SU-DHL-6 (cell line): ENCODE results near the gene DTNBP1.

Experiments used
- H2AFZ ChIP-seq: fragments of 200-600 bp; sonication (generic); 2 replicates; pipeline ENCODE4 v1.6.1; 2014; ENCODE audit warnings: low read depth, mild to moderate bottlenecking, moderate library complexity, mixed read lengths, antibody characterized with exemption, low read length; ENCODE audit not compliant: severe bottlenecking
- H3F3A ChIP-seq: fragments of 200-600 bp; shearing (Covaris generic); 2 replicates; pipeline ENCODE4 v1.6.0; 2016; ENCODE audit warnings: antibody characterized with exemption, mild to moderate bottlenecking; ENCODE audit not compliant: insufficient read depth
- H3K27ac ChIP-seq: fragments of 200-600 bp; sonication (generic); 2 replicates; pipeline ENCODE4 v1.5.1; 2016; ENCODE audit warnings: low read depth, mild to moderate bottlenecking, low read length, moderate library complexity, mixed read lengths
- H3K27me3 ChIP-seq: fragments of 200-600 bp; sonication (generic), shearing (Covaris generic); 2 replicates; pipeline ENCODE4 v1.6.0; 2014; ENCODE audit warnings: mild to moderate bottlenecking, low read length
- H3K36me3 ChIP-seq: fragments of 200-600 bp; sonication (generic); 2 replicates; pipeline ENCODE4 v1.6.1; 2014; ENCODE audit warnings: mild to moderate bottlenecking, low read length, mixed read lengths
- H3K4me2 ChIP-seq: fragments of 300-600, 200-600 bp; shearing (Covaris generic), sonication (generic); 2 replicates; pipeline ENCODE4 v1.6.0; 2014; ENCODE audit warnings: low read length, low read depth, mild to moderate bottlenecking; ENCODE audit not compliant: poor library complexity, severe bottlenecking
- H3K4me3 ChIP-seq: fragments of 200-600 bp; sonication (generic); 2 replicates; pipeline ENCODE4 v1.5.1; 2014; ENCODE audit warnings: antibody characterized with exemption, low read length, mild to moderate bottlenecking, mixed read lengths; ENCODE audit not compliant: insufficient read depth, poor library complexity, severe bottlenecking
- H3K79me2 ChIP-seq: fragments of 200-600 bp; sonication (generic); 2 replicates; pipeline ENCODE4 v1.6.1; 2014; ENCODE audit warnings: mild to moderate bottlenecking, low read length, moderate library complexity; ENCODE audit not compliant: insufficient read depth
- H3K9ac ChIP-seq: fragments of 200-600 bp; sonication (generic); 2 replicates; pipeline ENCODE4 v1.7.0; 2014; ENCODE audit warnings: mild to moderate bottlenecking, low read length
- H3K9me2 ChIP-seq: fragments of 200-600 bp; sonication (generic); replicated peaks from 2 replicates; pipeline ENCODE4 v1.6.1; 2014; ENCODE audit warnings: low read length; ENCODE audit not compliant: insufficient read depth
- H3K9me3 ChIP-seq: fragments of 200-600 bp; sonication (generic); 2 replicates; pipeline ENCODE4 v1.6.1; 2014; ENCODE audit warnings: low read length, mixed read lengths; ENCODE audit not compliant: insufficient read depth
- H4K20me1 ChIP-seq: fragments of 200-600 bp; sonication (generic); 2 replicates; pipeline ENCODE4 v1.6.1; 2014; ENCODE audit warnings: low read depth, mild to moderate bottlenecking, antibody characterized with exemption, low read length, moderate library complexity, mixed read lengths
- CTCF ChIP-seq: fragments of 200-600 bp; sonication (generic); IDR thresholded peaks from one replicate; pipeline ENCODE4 v1.5.1; 2017; ENCODE audit warnings: antibody characterized with exemption, mild to moderate bottlenecking, low read length, moderate library complexity; ENCODE audit not compliant: insufficient read depth, poor library complexity, severe bottlenecking
- EZH2phosphoT487 ChIP-seq: fragments of 200-600 bp; sonication (generic), shearing (Covaris generic); conservative IDR thresholded peaks from 2 replicates; pipeline ENCODE4 v1.6.1; 2018; ENCODE audit warnings: mild to moderate bottlenecking, antibody characterized with exemption, low read length, moderate library complexity, mixed read lengths

DTNBP1 gene

GRCh38 chr6:15536198-15536955, 126.5 kb downstream of the DTNBP1 start:
- no peak overlapping the region for H3K4me3 ChIP-seq
- H3K9me2 ChIP-seq: no peaks in the 10 kb centered on the region
- H3K9me3 ChIP-seq: no peaks in the 10 kb centered on the region
- no peaks in the 10 kb centered on the region for H3F3A ChIP-seq
- no peak overlapping the region for H3K27ac ChIP-seq
- H2AFZ ChIP-seq: no peak overlapping the region
- H3K9ac ChIP-seq: no peak overlapping the region
- no peaks in the 10 kb centered on the region for H3K36me3 ChIP-seq
- H3K27me3 ChIP-seq: no peaks in the 10 kb centered on the region
- no peak overlapping the region for H3K4me2 ChIP-seq
- H4K20me1 ChIP-seq: peaks cover 12% of the 10 kb centered on the region; the same call in 1 of the 2 replicates
- peaks cover 27% of the 10 kb centered on the region for H3K79me2 ChIP-seq
- TF ChIP-seq CTCF (no peak), EZH2phosphoT487 (no peak)

DNA sequence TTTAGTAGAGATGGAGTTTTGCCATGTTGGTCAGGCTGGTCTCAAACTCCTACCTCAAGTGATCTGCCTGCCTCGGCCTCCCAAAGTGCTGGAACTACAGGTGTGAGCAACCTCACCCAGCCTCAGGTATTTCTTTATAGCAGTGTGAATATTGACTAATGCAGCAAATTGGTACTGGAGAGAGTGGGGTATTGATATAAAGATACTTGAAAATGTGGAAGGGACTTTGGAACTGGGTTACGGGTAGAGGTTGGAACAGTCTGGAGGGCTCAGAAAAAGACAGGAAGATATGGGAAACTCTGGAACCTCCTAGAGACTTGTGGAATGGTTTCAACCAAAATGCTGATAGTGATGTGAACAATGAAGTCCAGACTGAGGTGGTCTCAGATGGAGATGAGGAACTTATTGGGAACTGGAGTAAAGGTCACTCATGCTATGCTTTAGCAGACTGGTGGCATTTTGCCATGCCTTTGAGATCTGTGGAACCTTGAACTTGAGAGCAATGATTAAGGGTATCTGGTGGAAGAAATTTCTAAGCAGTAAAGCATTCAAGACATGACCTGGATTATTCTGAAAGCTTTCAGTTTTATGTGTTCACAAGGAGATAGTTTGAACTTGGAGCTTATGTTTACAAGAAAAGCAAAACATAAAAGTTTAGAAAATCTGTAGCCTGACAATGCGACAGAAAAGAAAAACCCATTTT, 127.2 kb downstream of the DTNBP1 start:
- Histone ChIP-seq H3K9me2 (no peaks in the 10 kb centered on the region), H3K27me3 (no peaks in the 10 kb centered on the region), H3K9me3 (no peaks in the 10 kb centered on the region), H3K9ac (no peak overlapping the region), H3F3A (no peaks in the 10 kb centered on the region), H3K4me3 (no peak overlapping the region), H4K20me1 (peaks cover 7% of the 10 kb centered on the region; the same call in 1 of the 2 replicates), H3K4me2 (no peak overlapping the region), H3K27ac (no peak overlapping the region), H2AFZ (no peak overlapping the region), H3K79me2 (peaks cover 21% of the 10 kb centered on the region), H3K36me3 (no peaks in the 10 kb centered on the region; the same call in 1 of the 2 replicates)
- no peak for TF ChIP-seq EZH2phosphoT487

GRCh38 chr6:15534974-15535373, 127.9 kb downstream of the DTNBP1 start:
- Histone ChIP-seq H3K27ac (no peak overlapping the region), H3K36me3 (no peaks in the 10 kb centered on the region; the same call in 1 of the 2 replicates), H3K9ac (no peak overlapping the region), H4K20me1 (peaks cover 3% of the 10 kb centered on the region; the same call in 1 of the 2 replicates), H3K9me2 (no peaks in the 10 kb centered on the region), H3K4me3 (no peak overlapping the region), H3F3A (no peaks in the 10 kb centered on the region), H3K4me2 (no peak overlapping the region), H3K27me3 (no peaks in the 10 kb centered on the region), H2AFZ (no peak overlapping the region), H3K79me2 (peaks cover 18% of the 10 kb centered on the region), H3K9me3 (no peaks in the 10 kb centered on the region)
- TF ChIP-seq CTCF: no peak
- no peak for TF ChIP-seq EZH2phosphoT487
